GM19035 (cell line): ENCODE measurements around the gene FGF3.

Experiments
- ATAC-seq: cut with Tn5 transposase; IDR thresholded peaks from one replicate; pipeline ENCODE4 v1.9.1; 2021; ENCODE audit not compliant: unreplicated experiment

FGF3 gene

GRCh38 chr11:69804769-69805508 lies 14.3 kb downstream of the FGF3 start:
- no peak for ATAC-seq

GRCh38 chr11:69803604-69804218 lies 15.5 kb downstream of the FGF3 start:
- ATAC-seq, result no peak

- no peak for ATAC-seq
These were observed 16.2 kb downstream of the FGF3 start for GRCh38 chr11:69803022-69803421.

- ATAC-seq, result no peak
These were observed 16.6 kb downstream of the FGF3 start for GRCh38 chr11:69802590-69802989.

- ATAC-seq, result no peak
These were observed 17.5 kb downstream of the FGF3 start for GRCh38 chr11:69801513-69802335.

DNA sequence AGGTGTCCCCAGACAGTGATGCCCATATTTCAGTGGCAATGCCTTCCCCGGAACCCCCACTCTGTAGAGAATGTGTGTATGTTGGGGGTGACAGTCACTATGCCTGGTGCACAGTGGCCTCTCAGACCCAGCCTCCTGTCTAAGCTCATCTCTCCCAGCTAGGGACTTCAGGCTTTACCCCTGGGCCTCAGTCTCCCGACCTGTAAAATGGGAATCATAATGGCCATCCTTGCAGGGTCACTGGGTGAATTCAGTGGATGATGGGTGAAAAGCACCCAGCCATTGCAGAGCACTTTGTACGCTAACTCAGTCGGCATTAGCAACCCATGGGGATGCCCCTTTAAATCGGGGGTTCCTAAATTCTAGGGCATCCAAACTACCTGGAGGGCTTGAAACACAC lies 18.9 kb downstream of the FGF3 start:
- no peak for ATAC-seq

GRCh38 chr11:69799582-69799981 lies 19.6 kb downstream of the FGF3 start:
- ATAC-seq, result no peak

DNA sequence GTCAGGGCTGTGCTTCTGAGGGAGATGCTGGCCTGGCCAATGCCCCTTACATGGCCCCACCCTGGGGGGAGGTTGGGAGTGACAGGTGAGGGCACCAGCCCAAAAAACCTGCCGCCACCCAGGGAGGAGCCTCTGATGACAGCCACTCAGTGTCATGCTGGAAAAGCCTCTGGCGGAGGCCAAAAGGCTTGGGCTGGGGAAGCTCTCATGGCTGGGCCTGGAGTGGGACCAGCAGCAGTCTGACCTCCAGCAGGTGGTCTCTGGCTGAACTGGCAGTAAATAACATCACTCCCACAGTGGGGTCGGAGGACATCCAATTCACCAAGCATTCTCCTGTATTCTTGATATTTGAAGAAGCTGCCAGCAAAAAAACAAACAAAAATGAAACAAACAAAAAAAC lies 20.1 kb downstream of the FGF3 start:
- no peak for ATAC-seq

GRCh38 chr11:69797737-69798528 lies 21.3 kb downstream of the FGF3 start:
- ATAC-seq, result no peak

DNA sequence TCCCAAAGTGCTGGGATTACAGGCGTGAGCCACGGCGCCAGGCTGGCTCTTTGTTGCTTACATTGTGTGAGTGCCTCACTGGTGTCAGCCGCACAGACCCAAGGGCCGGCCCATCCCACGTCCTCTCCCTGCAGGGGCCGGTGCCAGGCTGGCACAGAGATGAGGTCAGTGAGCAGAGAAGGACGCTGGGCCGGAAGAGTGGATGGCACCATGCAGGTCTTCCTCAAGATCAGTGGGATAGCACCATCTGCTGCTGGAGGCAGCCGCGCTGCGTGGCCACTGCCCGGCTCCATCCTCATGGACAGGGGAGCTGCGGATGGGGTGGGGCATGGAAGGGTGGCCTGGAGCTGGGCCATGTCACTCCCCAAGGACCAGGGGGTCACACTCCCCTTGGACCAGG lies 22.1 kb downstream of the FGF3 start:
- ATAC-seq, result no peak

GRCh38 chr11:69796063-69796462 lies 23.2 kb downstream of the FGF3 start:
- no peak for ATAC-seq

- ATAC-seq, result no peak
These were observed 27.7 kb downstream of the FGF3 start for GRCh38 chr11:69791276-69792180.

DNA sequence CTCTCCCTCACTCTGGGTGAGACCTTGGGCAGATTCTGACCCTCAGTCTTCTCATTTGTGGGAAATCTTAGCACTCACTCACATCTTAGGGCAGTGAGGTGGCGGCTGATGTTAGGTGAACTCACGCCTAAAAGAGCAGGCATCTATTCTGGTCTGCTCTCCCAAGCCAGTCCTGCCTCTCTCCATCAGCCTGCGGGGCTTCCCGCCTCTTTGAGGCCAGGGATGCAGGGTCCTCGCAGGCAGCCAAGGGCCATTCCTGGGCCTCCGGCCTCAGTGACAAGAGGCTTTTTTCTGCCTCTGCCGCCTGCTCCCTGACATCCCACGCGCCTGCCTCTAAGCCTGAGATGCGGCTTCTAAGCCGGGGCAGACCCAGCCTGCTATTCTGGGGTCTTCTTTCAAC lies 30.3 kb downstream of the FGF3 start:
- no peak for ATAC-seq

DNA sequence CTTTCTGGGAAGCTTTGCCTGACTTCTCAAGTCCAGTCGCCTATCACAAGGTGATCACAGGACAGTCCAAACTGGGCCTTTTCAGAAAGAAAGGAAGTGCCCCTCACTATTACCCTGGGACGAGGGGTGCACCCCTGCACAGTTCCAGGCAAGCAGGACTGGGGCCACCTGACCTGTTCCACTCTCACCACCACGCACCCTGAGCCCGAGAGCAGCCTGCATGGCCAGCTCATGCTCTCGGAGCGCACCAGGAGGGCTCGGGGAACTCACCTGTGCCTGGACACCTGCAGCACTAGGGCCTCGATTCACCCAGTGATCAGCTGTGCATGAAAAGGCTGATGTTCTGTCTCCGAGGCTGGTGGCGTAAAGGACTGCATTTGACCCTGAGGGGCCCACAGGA lies 31.3 kb downstream of the FGF3 start:
- ATAC-seq, result no peak

GRCh38 chr11:69787457-69787856 lies 31.8 kb downstream of the FGF3 start:
- ATAC-seq, result no peak

GRCh38 chr11:69781241-69781640 lies 38.0 kb downstream of the FGF3 start:
- ATAC-seq, result no peak

DNA sequence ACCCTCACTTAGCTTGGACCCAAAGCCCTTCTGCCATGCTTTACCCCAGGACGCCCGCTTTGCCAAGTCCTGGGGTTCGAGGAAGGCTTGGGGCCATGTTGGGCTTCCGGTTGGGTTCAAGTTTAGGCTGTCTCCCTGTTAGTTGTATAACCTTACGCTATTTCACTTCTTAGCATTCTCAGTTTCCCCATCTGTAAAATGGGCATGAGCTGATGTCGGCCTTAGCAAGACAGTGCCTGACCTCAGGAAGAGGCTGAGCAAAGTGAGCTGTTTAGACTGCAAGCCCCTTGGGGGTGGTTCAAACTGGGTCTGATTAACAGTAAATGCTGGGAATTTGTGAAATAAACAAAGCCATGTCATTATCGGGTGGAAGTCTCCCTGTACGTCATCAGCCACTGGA lies 40.8 kb downstream of the FGF3 start:
- ATAC-seq, result no peak

- ATAC-seq, result no peak
These were observed 44.0 kb downstream of the FGF3 start, which contains the start of gene FGF4 for GRCh38 chr11:69775163-69775755. TSS of gene FGF4 (minus strand) at chr11:69775341. CDS start at chr11:69775084, 257 bp downstream.

GRCh38 chr11:69774354-69775162 lies 44.7 kb downstream of the FGF3 start:
- ATAC-seq, result no peak
